HG02610 (cell line): ENCODE measurements around the gene ADAMTS8.
"Not testable (repeated sequence)": the region's sequence is repeated elsewhere in the genome, so short reads cannot be mapped to it uniquely, and the experiment has no call there.

Source experiments
- ATAC-seq: cut with Tn5 transposase; IDR thresholded peaks from one replicate; pipeline ENCODE4 v1.9.1; 2021; ENCODE audit warnings: mild to moderate bottlenecking, moderate library complexity; ENCODE audit not compliant: unreplicated experiment

The ADAMTS8 gene

GRCh38 chr11:130439160-130439519, 10.7 kb upstream of the ADAMTS8 start:
- no peak for ATAC-seq

GRCh38 chr11:130438401-130439159, 10.2 kb upstream of the ADAMTS8 start:
- not testable (repeated sequence) for ATAC-seq

GRCh38 chr11:130437848-130438247, 9.4 kb upstream of the ADAMTS8 start:
- no peak for ATAC-seq

- no peak for ATAC-seq
Measured at GRCh38 chr11:130436171-130436570, 7.8 kb upstream of the ADAMTS8 start.

GRCh38 chr11:130435671-130436070, 7.3 kb upstream of the ADAMTS8 start:
- ATAC-seq: no peak

- ATAC-seq: peak; percentile 87
Measured at GRCh38 chr11:130434521-130435223, 6.3 kb upstream of the ADAMTS8 start.

GRCh38 chr11:130433357-130433756, 4.9 kb upstream of the ADAMTS8 start:
- no peak for ATAC-seq

- ATAC-seq: no peak
Measured at GRCh38 chr11:130431801-130432200, 3.4 kb upstream of the ADAMTS8 start.

GRCh38 chr11:130431331-130431773, 2.9 kb upstream of the ADAMTS8 start:
- peak; percentile 53 for ATAC-seq

GRCh38 chr11:130429983-130430382, 1.6 kb upstream of the ADAMTS8 start:
- no peak for ATAC-seq

- ATAC-seq: no peak
Measured at GRCh38 chr11:130429120-130429681, 792 bp upstream of the ADAMTS8 start.

GRCh38 chr11:130427581-130428315, 661 bp downstream of the ADAMTS8 start:
- no peak for ATAC-seq

- no peak for ATAC-seq
Measured at GRCh38 chr11:130426837-130427341, 1.5 kb downstream of the ADAMTS8 start.

GRCh38 chr11:130426223-130426836, 2.1 kb downstream of the ADAMTS8 start:
- no peak for ATAC-seq

GRCh38 chr11:130425156-130425555, 3.3 kb downstream of the ADAMTS8 start:
- ATAC-seq: no peak

GRCh38 chr11:130424613-130425140, 3.7 kb downstream of the ADAMTS8 start:
- ATAC-seq: no peak

- ATAC-seq: no peak
Measured at GRCh38 chr11:130423541-130424142, 4.8 kb downstream of the ADAMTS8 start.

GRCh38 chr11:130422251-130422995, 6.0 kb downstream of the ADAMTS8 start:
- ATAC-seq: no peak

- ATAC-seq: no peak
Measured at GRCh38 chr11:130421697-130422096, 6.7 kb downstream of the ADAMTS8 start.
